GM21390 (cell line): ENCODE results near the gene CYP20A1.
"Not testable (repeated sequence)": the region's sequence is repeated elsewhere in the genome, so short reads cannot be mapped to it uniquely, and the experiment has no call there.

Experiments
- ATAC-seq: cut with Tn5 transposase; IDR thresholded peaks from one replicate; pipeline ENCODE4 v1.9.1; 2021; ENCODE audit not compliant: unreplicated experiment

Gene CYP20A1, protein sequence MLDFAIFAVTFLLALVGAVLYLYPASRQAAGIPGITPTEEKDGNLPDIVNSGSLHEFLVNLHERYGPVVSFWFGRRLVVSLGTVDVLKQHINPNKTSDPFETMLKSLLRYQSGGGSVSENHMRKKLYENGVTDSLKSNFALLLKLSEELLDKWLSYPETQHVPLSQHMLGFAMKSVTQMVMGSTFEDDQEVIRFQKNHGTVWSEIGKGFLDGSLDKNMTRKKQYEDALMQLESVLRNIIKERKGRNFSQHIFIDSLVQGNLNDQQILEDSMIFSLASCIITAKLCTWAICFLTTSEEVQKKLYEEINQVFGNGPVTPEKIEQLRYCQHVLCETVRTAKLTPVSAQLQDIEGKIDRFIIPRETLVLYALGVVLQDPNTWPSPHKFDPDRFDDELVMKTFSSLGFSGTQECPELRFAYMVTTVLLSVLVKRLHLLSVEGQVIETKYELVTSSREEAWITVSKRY

DNA sequence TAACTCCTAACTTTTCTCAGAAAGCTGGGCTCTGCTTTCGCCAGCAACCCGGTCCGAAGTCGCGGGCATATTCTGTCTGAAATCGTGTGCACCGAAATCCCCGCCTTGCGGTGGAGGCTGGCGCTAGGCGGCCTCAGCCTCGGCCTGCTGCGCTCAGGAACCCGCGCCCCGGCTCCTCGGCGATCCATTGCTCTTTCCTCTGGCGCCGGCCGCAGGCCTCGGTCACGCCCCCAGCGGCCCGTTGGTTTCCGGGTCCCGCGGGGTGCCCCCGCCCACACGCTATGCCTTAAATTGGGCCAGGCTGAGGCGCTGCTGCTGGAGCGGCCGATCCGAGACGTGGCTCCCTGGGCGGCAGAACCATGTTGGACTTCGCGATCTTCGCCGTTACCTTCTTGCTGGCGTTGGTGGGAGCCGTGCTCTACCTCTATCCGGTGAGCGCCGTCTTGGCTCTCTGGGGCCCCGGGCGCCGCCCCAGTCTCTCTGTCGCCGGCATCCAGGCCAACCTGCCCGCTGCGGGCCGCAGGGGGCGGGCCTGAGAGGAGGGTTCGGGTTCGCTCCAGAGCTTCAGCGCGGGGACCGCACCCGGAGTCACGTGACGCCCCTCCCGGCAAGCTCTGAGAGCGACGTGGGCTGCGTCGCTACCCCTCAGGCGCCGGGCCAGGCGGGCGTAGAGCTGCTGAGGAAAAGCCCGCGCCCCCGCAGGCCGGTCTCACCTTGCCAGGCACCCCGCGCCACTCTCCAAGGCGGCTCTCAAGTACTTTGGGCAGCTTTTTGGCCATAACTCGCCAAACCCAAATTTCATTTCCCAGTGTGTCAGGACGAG lies at the start of gene CYP20A1:
CYP20A1 (plus strand) TSS at position 315 of the 823 bp plus-strand sequence; CDS start at position 360, 45 bp downstream.
- peak; percentile 89 for ATAC-seq

DNA sequence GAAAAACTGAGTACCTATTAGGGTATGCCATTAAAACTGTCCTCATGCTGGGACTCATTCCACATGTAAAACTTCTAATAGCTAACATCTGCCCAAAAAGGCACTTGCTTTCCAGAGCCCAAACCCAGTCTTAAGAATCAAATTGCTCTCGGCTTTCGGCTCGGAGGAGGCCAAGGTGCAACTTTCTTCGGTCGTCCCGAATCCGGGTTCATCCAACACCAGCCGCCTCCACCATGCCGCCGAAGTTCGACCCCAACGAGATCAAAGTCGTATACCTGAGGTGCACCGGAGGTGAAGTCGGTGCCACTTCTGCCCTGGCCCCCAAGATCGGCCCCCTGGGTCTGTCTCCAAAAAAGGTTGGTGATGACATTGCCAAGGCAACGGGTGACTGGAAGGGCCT lies 48.3 kb upstream of the CYP20A1 start:
- not testable (repeated sequence) for ATAC-seq

DNA sequence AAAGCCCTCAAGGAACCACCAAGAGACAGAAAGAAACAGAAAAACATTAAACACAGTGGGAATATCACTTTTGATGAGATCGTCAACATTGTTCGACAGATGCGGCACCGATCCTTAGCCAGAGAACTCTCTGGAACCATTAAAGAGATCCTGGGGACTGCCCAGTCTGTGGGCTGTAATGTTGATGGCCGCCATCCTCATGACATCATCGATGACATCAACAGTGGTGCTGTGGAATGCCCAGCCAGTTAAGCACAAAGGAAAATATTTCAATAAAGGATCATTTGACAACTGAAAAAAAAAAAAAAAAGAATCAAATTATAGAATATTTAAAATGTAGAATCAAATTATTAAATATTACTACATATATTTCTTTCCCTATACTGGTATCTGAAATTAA lies 47.8 kb upstream of the CYP20A1 start:
- not testable (repeated sequence) for ATAC-seq

DNA sequence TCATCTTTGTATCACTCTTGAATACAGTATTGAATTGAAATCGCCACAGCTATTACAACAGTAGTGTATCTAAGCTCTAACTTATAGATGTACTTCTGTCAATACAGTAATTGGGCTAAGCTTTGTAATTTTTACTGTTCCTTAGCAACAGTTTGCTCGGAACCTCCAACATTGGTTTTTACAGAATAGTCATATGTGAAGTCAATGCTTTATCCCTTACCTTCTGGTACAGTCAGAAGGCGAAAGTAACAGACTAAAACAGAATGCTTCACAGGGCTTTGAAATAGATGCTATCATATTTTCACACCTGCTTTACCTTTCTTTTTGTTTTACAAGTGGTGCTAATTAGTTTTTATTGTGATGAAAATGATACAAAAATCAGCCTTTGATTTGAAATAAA lies 46.9 kb upstream of the CYP20A1 start:
- ATAC-seq, result no peak

DNA sequence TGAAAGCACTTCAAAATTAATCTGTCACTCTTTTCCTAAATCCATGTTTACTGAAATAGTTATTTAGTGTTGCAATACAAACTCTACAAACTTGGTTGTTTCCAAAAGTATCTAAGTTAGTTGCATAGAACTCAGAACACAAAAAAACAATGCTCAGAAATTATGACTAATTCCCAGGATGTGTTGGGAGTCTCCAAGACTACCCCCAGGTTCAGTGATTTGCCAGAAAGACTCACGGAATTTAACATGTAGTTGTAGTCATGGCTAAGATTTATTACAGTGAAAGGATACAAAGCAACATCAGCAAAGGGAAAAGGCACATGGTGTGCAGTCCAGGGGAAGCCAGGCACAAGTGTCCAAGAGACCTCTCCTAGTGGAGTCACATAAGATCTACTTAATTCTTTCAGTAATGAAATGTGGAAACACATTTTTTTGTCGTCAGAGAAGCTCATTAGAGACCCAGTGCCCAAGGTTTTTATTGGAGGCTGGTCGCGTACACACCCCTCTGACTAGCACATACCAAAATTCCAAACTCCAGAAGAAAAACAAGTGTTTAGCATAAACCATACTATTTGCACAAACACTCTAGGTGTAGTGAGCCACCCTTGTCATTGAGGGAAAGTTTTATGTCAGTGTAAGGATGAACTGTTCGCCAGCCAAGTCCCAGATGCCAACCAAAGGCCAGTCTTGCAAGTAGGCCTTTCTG lies 43.3 kb upstream of the CYP20A1 start:
- no peak for ATAC-seq

DNA sequence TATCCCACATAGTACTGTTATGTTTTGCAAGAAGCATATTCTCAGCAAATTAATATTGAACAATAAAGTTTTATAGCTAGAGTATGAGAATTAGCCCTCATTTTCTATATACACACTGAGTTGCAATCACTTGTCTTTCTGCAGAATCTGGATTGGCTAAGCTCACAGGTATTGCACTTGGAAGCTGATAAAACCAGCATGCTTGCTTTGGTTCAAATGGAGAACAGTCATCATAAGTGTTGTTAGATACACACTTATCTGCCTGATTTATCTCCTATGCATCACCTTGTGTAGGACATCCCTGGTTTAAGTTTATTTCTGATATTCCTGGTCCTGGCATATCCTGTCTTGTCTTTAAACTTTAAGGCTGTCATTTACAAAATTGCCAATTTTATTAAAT lies 38.0 kb upstream of the CYP20A1 start:
- no peak for ATAC-seq

DNA sequence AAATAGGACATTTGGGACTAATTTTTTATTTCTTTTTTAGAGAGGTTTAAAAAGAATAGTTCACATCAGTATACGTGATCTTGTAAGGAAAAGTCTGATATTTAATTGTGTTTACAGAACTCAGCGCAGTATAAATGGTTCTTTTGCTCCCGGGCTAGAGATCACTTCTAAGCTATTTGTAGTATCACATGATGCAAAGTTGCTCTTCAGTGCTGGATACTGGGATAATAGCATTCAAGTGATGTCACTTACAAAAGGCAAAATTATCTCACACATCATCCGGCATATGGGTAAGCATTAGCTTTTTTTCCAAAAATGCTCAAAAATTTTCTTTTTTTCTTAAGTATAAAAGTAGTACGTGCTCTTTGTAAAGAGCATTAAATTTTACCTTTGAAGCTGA lies 37.4 kb upstream of the CYP20A1 start:
- ATAC-seq, result no peak

DNA sequence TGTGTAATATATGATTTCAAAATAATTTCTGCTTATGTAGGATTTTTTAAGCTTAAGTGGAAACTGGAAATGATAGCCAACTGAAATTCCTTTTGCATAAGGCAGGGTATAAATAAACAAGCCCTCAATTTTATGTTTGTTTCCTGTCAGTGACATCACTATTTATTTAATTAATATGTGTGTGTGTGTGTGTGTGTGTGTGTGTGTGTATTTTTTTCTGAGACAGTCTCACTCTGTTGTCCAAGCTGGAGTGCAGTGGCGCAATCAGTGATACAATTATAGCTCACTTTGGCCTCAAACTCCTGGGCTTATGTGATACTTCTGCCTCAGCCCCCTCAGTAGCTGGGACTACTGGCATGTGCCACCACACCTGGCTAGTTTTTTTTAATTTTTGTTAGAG lies 29.3 kb upstream of the CYP20A1 start:
- no peak for ATAC-seq

DNA sequence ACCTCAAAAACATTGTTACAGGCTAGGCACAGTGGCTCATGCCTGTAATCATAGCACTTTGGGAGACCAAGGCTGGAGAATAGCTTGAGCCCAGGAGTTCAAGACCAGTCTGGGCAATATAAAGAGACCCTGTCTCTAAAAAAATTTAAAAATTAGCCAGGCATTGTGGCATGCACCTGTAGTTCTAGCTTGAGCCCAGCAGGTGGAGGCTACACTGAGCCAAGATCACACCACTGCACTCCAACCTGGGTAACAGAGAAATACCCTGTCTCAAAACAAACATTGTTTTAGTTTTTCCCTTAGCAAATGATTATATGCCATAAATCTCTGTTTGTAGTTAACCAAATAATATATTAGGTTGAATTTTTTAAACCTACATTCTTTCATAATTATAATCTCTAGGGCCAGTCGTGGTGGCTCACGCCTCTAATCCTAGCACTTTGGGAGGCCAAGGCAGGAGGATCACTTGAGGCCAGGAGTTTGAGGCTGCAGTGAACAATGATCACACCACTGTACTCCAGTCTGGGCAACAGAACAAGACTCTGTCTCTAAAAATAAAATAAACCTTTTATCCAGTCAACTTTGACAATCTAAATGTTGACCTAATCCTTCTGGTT lies 13.3 kb upstream of the CYP20A1 start:
- peak; percentile 80 for ATAC-seq

DNA sequence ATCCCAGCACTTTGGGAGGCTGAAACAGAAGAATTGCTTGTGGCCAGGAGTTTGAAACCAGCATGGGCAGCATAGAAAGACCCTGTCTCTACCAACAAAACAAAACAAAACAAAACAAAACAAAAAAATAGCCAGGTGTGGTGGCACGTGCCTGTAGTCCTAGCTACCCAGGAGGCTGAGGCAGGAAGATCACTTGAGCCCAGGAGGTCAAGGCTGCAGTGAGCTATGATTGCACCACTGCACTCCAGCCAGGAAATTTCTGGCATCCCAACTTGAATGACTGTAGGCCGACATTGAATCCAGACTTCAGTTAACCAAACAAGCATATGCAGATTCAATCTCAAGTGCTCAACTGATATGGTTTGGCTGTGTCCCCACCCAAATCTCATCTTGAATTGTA lies 9.1 kb upstream of the CYP20A1 start:
- not testable (repeated sequence) for ATAC-seq

DNA sequence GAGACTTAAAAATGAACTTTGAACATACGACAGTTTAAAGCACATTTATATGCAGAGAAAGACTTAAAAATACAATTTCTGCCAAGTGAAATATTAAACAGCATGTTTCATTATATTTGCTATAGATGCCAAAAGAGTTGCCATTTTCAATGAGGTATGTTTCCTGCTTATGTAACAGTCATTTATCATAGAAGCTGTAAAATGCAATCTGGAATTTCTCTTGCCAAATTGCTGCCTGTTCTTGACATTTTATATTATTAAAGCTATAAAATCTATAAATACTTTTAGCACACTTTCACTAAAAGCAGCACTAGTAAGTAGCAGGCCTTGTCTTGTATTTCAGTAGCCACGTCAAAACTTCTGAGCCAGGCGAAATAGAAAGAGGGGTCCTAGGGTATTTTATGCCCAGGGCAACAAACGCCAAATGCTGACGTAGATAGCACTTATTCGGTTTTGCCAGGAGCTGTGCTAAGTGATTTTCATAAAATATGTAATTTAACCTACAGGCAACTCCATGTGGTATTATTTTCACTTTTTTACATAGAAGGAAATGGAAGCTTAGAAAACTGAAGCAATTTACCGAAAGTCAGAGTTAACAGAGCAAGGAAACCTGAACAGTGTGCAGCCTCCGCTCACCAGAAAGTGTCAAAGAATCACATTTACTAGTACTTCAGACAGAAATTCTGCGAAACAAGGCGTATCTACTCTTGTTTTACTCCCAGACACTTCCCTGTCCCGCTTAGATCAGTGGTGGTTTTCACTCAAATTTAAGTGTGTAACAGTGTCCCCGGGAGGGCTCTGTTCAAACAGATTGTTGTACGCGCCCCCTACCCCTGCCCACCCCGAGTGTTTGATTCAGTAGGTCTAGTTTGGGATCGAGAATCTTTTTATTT lies 1.2 kb upstream of the CYP20A1 start:
- ATAC-seq, result no peak

DNA sequence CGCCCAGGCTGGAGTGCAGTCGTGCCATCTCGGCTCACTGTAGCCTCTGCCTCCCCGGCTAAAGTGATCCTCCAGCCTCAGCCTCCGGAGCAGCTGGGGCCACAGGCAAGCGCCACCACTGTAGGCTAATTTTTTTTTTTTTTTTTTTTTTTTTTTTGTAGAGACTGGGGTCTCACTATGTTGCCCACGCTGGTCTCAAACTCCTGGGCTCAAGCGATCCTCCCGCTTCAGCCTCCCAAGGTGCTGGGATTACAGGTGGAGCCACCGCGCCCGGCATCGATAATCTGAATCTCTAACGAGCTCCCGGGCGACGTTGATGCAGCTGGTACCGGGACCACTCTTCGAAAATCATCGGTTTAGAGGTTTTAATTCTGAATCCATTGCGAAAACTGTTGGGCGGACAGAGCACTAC lies 520 bp upstream of the CYP20A1 start:
- no peak for ATAC-seq

DNA sequence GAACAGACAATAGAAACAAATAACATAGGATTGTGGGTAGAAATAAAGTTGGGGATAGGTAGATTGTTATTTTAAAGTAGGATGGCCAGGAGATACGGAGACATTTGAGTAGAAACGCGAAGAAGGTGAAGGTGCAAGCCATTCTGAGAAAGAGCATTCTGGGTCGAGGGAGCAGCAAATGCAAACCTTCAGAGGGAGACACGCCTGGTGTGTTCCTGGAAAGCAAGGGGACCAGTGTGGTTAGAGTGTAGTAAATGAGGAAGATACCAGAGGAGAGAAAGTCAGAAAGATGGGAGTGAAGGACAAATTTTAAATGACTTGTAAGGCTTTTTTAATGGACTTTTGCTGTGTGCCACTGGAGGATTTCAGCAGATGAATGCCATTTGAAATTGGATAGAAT lies 1.7 kb downstream of the CYP20A1 start:
- no peak for ATAC-seq

DNA sequence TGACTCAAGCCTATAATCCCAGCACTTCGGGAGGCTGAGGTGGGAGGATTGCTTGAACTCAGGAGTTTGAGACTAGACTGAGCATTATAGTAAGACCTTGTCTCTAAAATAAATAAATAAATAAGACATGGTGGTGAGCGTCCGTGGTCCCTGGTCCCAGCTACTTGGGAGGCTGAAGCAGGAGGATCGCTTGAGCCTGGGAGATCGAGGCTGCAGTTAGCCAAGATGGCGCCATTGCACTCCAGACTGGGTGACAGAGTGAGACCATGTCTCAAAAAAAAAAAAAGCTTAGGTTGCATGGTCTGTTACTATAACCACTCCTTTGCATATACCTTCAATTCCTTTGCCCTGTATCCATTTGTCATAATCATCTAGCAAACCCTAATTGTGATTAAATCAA lies 3.7 kb downstream of the CYP20A1 start:
- no peak for ATAC-seq

DNA sequence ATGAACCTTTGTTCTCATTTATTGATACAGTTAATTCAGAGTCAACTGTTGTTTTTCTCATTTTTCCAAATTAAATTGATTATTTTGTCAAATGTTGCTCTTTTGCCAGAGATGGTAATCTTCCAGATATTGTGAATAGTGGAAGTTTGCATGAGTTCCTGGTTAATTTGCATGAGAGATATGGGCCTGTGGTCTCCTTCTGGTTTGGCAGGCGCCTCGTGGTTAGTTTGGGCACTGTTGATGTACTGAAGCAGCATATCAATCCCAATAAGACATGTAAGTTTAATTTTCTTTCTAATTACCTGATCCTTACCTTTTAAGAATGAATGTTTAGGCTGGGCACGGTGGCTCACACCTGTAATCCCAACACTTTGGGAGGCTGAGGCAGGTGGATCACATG lies 7.8 kb downstream of the CYP20A1 start:
- no peak for ATAC-seq

DNA sequence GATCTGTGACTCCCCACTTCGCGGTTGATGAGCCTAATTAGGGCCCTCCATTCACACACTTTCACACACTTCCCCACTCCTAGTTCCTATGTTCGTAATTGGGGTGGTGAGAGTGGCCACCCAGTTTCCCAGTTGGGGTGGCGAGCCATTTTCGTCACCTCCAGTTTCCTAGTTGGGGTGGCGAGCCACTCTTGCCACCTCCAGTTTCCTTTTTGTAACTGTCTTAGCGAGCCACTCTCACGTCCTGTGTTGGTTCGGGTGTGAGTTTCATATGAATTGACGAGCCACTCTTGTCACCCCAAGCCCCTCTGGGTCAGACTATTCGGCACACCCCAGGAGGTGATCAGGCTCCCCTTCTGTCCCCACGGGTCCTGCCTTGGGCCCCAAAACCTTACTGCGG lies 14.0 kb downstream of the CYP20A1 start:
- no peak for ATAC-seq

DNA sequence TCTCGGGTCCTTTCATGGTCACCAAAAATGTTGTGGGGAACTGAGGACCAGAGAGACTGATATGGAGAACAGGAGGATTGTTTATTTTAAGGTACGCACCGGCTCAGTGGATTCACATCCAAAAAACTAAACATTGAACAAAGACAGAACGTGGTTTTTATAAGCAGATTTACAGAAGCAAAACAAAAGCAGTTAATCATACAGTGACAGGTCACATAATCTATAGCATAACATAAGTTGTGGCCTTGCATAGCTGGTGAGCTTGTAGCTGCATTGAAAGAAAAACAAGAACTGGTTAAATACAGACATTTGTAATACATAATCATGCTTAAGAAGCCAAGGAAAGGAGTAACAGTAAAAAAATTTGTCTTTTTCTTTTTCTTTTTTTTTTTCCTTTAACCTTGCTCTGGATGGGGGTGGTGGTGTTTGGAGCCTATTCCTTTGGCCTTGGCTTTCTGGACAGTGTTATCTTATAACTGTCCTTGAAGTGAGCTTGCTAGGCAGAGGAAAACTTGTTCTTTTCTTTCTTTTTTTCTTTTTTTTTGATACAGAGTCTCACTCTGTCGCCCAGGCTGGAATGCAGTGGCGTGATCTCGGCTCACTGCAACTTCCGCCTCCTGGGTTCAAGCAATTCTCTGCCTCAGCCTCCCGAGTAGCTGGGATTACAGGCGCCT lies 14.7 kb downstream of the CYP20A1 start:
- ATAC-seq, result not testable (repeated sequence)

DNA sequence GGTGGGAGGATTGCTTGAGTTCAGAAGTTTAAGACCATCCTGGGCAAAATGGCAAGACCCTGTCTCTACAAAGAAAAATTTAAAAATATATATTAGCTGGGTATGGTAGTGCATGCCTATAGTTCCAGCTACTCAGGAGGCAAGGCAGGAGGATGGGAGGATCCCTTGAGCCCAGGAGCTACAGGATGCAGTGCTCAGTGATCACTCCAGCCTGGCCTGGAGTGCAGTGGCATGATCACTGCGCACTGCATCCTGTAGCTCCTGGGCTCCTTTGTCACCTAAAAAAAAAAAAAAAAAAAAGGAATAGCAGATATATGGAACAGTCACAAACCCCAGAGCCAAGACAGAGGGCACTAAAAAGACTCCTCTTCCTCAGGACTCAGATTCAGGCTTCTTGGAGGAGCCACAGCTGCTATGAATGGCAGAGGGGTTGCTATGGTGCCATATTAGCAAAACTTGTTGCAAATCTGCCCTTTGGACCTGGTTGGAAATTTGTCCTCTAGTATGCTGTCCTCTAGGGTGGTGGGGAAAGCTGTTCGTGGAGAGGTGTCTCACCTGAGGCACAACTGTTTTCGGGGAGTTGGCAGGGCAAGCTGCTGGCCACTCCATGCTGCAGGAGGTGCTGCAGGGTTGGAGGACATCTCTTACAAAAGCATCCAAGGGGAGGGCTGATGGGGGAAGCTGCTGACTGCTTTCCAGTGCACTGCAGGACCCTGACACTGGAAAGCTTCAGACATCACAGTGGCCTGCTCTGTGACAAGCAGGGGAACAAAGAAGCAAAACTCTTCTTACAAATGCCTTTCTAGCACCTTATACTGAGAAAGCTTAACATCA lies 22.7 kb downstream of the CYP20A1 start:
- no peak for ATAC-seq

DNA sequence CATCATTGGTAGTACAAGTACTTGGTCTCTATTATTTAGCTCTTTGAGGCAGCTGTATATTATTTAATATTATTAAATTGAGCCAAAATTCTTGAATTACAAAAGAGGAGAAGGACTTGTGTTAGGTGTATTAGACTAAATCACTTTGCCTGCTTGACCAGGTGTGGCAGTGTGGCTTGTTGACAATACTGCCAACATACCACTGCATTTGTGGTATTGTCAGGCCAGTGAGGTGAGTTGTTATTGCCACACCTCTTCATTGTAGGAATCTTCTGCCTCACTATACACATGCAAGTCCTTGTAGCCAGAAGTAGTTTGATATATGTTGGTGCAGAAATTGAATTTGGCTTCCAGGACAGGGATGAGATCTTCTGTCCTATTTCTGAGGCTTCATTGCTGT lies 40.5 kb downstream of the CYP20A1 start:
- no peak for ATAC-seq
